HG03354 (cell line): ENCODE measurements around the gene MAPK1IP1L.
"Not testable (repeated sequence)": the region's sequence is repeated elsewhere in the genome, so short reads cannot be mapped to it uniquely, and the experiment has no call there.

ENCODE experiments used
- ATAC-seq: cut with Tn5 transposase; IDR thresholded peaks from one replicate; pipeline ENCODE4 v1.9.1; 2021; ENCODE audit warnings: mild to moderate bottlenecking; ENCODE audit not compliant: unreplicated experiment, poor library complexity, severe bottlenecking

Gene MAPK1IP1L

DNA sequence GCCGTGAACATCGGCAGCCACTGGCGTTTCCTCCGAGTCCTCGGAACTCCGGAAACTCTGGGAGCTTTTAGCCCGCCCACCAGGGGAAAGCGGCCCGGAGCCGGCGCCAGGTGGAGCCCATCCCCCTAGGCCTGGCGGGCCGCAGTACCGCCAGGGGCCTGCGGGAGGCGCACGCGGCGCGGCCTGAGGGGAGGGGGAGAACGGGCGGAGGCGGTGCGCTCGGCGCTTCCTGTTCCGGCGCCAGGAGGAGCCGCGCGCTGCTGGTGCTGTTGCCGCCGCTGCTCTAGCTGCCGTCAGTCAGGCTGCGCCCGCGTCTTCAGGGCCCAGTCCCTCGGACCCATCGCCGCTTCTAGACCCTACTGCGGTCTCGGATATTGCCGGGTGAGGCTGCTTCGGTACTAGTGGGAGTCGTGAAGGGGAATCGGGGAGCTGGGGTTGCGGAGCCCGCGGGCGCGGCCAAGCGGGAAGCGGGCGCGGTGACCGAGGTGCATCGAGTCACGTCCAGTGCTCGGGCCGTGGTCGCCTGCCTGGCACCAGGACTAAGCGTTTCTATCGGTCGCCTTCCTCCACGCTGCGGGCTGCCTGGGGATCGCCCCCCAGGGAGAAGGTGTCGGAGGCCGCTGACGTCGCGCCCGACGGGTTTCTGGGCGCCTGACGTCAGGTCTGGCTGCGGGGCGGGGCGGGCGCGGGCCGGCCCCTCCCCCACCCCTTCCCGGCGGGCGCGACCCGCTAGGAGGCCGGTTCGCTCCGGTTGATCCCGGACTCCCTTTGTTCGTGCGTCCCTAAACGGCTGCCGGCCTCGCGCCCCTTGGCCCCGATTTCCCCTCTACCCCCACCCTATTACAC is at the start of gene MAPK1IP1L:
TSS of gene MAPK1IP1L (plus strand) at position 225 of the 846 bp plus-strand sequence. CDS start 10,037 bp downstream, outside the sequence.
- peak; percentile 92 for ATAC-seq

- no peak for ATAC-seq
Observed at GRCh38 chr14:55005071-55005470, 46.4 kb upstream of the MAPK1IP1L start.

- no peak for ATAC-seq
Observed at GRCh38 chr14:55015006-55015405, 36.4 kb upstream of the MAPK1IP1L start.

- peak; percentile 64 for ATAC-seq
Observed at GRCh38 chr14:55019968-55020554, 31.4 kb upstream of the MAPK1IP1L start.

GRCh38 chr14:55024365-55024764 is 27.1 kb upstream of the MAPK1IP1L start:
- ATAC-seq: not testable (repeated sequence)

- no peak for ATAC-seq
Observed at GRCh38 chr14:55025948-55026347, 25.5 kb upstream of the MAPK1IP1L start.

DNA sequence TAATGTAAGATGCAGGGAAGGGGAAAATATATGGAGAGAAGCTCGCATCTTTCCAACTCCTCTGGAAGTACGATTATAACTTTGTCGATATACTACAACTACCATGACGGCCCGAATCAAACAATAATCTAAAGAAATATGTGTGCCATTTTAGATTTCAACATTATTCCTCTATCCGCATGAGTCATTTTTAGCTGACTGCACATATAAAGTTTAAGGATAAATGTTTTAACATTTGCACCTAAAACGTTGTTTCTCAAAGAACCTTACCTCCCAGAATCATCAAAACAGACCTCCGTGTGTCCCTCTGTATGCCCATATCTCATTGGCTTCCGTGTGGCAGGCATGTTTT is 25.0 kb upstream of the MAPK1IP1L start:
- no peak for ATAC-seq

DNA sequence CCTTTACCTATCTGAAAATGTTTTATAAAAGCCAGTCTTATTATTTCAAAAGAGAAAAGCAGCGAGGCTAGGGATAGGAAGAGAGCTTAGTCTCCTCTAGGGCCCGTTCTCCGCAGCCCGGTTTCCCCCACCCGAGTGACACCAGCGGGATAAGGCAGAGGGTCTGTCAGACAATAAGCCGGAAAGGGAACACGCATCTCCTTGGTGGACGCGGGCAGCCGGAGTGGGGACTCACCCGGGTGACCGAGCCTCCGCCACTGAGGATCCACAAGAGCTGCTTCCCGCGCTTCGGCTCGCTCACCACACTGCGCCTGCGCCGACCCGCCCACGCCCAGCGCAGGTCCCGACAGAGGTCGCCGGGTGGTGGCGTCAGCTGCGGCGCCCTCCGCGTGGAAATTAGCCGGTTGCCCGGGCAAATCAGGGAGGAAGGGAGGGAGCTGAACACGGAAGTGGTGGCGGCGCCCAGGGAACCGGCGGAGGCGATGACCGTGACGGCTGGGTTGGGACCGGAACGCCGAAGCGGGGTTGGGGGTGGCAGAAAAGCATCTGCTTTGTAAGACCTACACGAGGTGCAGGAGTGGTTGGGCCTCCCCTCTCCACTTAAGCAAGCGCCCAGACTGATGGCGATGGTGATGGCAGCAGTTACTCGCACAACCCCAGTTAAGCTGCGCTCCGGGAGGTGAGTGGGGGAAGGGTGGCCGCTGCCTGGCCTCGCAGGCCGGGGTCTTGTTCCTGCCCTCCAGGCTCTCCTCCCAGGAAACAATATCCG is 24.5 kb upstream of the MAPK1IP1L start, which contains the start of the genes SOCS4 and WDHD1:
TSS of gene SOCS4 (plus strand) at position 444 of the 769 bp plus-strand sequence. CDS start 15,806 bp downstream, outside the sequence.
TSS of gene WDHD1 (minus strand) at position 307 of the 769 bp plus-strand sequence. CDS start 312 bp downstream, outside the sequence.
- ATAC-seq: peak; percentile 95

- ATAC-seq: no peak
Observed at GRCh38 chr14:55028066-55028465, 23.4 kb upstream of the MAPK1IP1L start.

DNA sequence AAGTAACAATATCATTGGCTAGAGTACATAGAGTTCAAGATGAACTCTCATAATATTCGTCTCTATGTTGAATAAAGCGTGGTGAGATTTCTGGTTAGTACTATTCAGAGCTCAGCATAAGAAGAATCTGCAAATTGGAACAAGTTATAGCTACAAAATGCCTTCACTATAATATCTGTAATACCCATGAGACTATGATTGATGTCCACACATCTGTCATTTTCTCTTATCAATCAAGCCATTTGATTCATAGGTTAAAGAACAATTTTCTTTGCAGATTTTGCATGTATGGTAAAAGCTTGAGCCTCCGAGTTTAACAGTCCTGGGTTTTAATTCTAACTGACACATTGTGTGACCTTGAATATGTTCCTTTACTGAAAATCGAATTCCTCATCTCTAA is 23.0 kb upstream of the MAPK1IP1L start:
- ATAC-seq: no peak

- no peak for ATAC-seq
Observed at GRCh38 chr14:55031190-55031589, 20.3 kb upstream of the MAPK1IP1L start.

GRCh38 chr14:55037995-55038394 is 13.5 kb upstream of the MAPK1IP1L start:
- not testable (repeated sequence) for ATAC-seq

GRCh38 chr14:55038708-55039107 is 12.7 kb upstream of the MAPK1IP1L start:
- ATAC-seq: no peak

GRCh38 chr14:55043528-55043927 is 7.9 kb upstream of the MAPK1IP1L start:
- ATAC-seq: no peak

- no peak for ATAC-seq
Observed at GRCh38 chr14:55045087-55045486, 6.4 kb upstream of the MAPK1IP1L start.

DNA sequence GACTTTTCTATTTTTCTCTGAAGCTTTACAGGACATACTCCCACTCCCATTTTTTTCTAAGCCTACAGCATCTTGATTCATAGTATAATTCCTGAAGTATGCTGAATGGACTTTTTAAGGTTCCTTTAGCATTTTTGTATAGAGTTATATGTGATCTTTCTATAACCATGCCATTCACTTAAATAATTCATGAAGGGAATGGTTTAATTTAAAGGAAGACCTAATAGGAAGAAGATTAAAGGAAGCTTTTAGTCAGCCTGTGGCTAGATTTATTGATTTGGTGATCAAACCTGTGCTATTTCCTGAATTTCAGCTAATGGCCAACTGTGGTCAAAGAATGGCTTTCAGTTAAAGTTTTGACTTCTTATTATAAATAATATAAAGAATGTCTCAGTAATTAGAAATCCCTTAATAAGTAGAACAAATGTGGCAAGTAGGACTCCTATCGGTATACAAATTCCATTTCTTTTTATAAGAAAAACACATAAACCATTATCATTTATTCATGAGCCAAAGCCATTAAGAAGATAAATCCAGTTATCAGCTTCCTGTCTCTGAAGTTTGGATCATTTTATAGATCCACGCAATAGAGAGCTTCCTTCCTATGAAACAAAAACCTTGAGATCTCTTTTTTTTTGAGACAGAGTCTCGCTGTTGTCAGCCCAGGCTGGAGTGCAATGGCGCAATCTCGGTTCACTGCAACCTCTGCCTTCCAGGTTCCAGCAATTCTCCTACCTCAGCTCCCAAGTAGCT is 4.0 kb upstream of the MAPK1IP1L start:
- ATAC-seq: no peak

- no peak for ATAC-seq
Observed at GRCh38 chr14:55048900-55049436, 2.5 kb upstream of the MAPK1IP1L start.

DNA sequence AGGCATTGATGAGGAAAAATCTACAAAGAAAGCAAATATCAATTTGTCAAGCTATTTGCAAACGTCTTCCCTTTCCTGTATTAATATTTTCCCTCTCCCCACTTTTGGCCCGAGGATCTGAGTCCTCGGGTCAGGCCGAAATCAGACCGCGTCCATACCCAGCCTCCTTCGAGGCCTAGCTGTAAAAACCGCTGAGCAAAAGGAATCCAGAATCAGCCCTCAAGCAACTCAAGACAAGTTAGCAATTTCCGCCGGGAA is 353 bp upstream of the MAPK1IP1L start:
- ATAC-seq: peak; percentile 36

DNA sequence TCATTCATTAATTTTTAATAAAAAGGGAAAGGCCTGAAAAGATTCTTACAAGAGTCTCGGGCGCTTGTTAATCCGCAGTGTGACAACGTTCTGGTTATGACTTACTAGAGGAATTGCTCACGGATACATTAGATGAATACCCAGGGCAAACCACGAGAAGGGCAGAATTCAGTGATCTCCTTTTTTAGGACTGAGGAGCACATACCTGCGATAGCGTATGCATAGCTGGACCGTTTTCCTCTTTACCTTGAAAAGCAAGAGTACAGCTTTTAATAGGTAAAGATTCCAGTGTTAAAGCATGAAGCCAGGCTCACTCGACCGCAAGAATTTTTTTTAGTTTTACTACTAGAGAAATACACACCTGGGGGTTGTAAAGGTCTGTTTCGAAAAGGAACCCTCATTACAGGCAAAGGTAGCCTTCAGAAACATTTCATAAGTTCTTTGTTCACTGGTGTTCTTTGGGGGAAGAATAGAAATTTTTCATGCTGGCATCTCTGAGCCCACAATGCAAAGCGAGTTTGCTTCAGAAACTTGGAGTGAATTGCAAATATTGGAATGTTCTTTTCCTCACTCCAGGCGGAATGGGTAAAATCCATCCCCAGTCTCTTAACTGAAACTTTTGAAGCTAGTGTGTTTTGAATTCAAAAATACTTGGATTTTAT is 953 bp downstream of the MAPK1IP1L start:
- peak; percentile 5 for ATAC-seq
